BJ (cell line): ENCODE measurements around the gene MCOLN3. TPM values are rescaled to one million over a fixed set of nuclear protein-coding genes. Genes with fewer than 3 reads are reported as not detected.

Source experiments
- CTCF ChIA-PET: fragments of 350-600 bp; formaldehyde crosslinking; extraction: SDS; loops from one replicate; lab custom pipeline; 2021; ENCODE audit warnings: antibody characterized with exemption, inconsistent platforms; lab: Yijun Ruan, JAX
- POLR2A ChIA-PET: fragments of 300-600 bp; sonication (Branson Sonifier 250); formaldehyde crosslinking; extraction: SDS; loops from one replicate; lab custom pipeline; 2021; ENCODE audit warnings: antibody characterized with exemption; lab: Charles Lee
- DNase-seq: peaks from one replicate; pipeline ENCODE4 v3.0.0-alpha.2; 2011; ENCODE audit warnings: low read depth
- H3K27me3 ChIP-seq: 2 replicates; pipeline ENCODE4 v1.6.0; 2011; ENCODE audit warnings: low read length; ENCODE audit not compliant: control insufficient read depth, insufficient read depth
- H3K36me3 ChIP-seq: 2 replicates; pipeline ENCODE4 v1.5.1; 2011; ENCODE audit warnings: low read length; ENCODE audit not compliant: control insufficient read depth, insufficient read depth
- H3K4me3 ChIP-seq: 2 replicates; pipeline ENCODE4 v1.5.1; 2011; ENCODE audit warnings: low read depth, mild to moderate bottlenecking, control low read depth, low read length
- CTCF ChIP-seq: IDR thresholded peaks from 2 replicates; pipeline ENCODE4 v1.5.1; 2011; ENCODE audit warnings: low read depth, mild to moderate bottlenecking, control low read depth, inconsistent platforms, low read length, moderate library complexity; ENCODE audit not compliant: insufficient read depth
- polyA plus RNA-seq: library from polyadenylated mRNA; depleted of rRNA; stranded (reverse); fragments of >200 nt; gene quantifications from 2 replicates; pipeline ENCODE4 v1.2.3, GENCODE V29; 2011

The MCOLN3 gene
- polyA plus RNA-seq, 1 experiment = 0.20 TPM

GRCh38 chr1:84998642-84999280 lies 49.5 kb downstream of the MCOLN3 start:
- DNase-seq = no peak
- Histone ChIP-seq H3K27me3 (peaks cover 31% of the 10 kb centered on the region), H3K4me3 (no peak overlapping the region), H3K36me3 (no peaks in the 10 kb centered on the region)
- ChIA-PET CTCF (interaction anchor here (1.0 kb wide), 1 partner anchor 54 kb away, joined by 3 read pairs; no protein-coding TSS in a partner anchor), POLR2A (no interaction called here)
- TF ChIP-seq CTCF = no peak

GRCh38 chr1:84997667-84998600 lies 50.4 kb downstream of the MCOLN3 start:
- POLR2A ChIA-PET = no interaction called here
- no peak for DNase-seq
- no peak for TF ChIP-seq CTCF
- H3K36me3 ChIP-seq = no peaks in the 10 kb centered on the region
- H3K4me3 ChIP-seq = peak overlapping the region; percentile 45
- CTCF ChIA-PET = interaction anchor here (1.0 kb wide), 1 partner anchor 53 kb away, joined by 3 read pairs; no protein-coding TSS in a partner anchor
- peaks cover 29% of the 10 kb centered on the region for H3K27me3 ChIP-seq

DNA sequence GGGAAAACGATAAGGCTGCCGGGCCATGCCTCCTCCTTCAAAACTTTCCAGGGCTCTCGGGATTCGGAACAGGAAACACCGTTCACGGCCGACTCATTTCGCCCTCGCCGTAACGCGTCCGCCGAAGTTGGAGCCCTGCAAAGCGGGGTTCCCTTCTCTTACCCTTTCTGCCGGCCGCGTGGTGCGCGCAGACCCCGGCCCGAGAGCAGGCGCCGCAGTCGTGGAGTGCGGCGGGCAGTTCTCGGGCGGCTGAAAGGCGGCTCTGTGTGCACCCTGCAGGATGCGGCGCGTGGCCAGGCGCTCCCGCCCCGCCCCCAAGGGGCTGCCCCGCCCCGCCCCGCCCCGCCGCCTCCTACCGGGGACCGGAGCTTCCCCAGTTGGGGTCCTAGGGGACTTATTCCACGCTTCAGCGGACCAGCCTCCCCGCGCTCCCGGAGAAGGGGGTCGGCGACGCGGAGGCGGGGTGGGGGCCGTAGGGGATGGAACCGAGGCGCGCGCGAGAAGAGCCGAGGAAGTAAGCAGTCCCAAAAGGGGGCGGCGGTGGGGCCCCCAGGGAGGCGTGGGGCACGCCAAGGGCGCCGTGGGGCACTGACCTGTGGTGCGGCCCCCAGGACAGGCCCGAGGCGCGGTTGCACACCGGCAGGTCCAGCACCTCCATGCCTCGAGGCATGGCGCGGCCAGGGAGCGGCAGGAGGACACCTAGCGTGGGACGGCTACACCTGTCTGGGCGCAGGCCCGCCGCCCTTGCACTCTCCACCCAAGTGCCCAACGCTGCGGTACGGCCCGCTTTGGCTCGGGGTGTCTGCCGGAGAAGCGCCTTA lies 51.2 kb downstream of the MCOLN3 start, which contains the start of gene MCOLN2:
Gene MCOLN2, minus strand, starts transcription at position 268 of the 821 bp plus-strand sequence. Its CDS starts 241 bp downstream, at position 27.
- no peak for TF ChIP-seq CTCF
- no peak for DNase-seq
- no peaks in the 10 kb centered on the region for H3K36me3 ChIP-seq
- POLR2A ChIA-PET = no interaction called here
- CTCF ChIA-PET = no interaction called here
- peaks cover 27% of the 10 kb centered on the region for H3K27me3 ChIP-seq
- H3K4me3 ChIP-seq = peak within 1 kb of the TSS; percentile 45

GRCh38 chr1:84995484-84996334 lies 52.6 kb downstream of the MCOLN3 start:
- CTCF ChIA-PET = interaction anchor here (0.9 kb wide), 1 partner anchor 51 kb away, joined by 4 read pairs; no protein-coding TSS in a partner anchor
- Histone ChIP-seq H3K27me3 (peaks cover 19% of the 10 kb centered on the region), H3K36me3 (no peaks in the 10 kb centered on the region), H3K4me3 (no peak overlapping the region)
- POLR2A ChIA-PET = no interaction called here
- TF ChIP-seq CTCF = no peak
- no peak for DNase-seq
